ENCODE data around the gene SIAE.

DNA sequence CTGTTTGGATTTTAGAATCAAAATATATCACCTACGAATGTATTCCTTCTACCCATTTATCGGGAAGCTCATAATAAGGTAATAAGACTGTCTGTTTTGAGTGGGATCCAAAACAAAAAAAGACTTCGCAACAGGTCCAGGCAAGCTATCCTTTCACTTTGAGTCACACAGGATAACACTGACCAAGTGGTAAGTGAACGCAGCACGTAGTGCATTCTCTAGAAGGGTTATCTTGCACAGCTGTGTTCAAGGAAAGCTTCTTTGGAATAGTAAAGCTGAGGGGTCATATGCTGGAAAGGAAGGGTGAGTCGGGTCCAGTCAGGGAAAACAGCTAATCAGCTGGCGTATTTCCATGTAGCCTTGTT lies 43.9 kb upstream of the SIAE start:
- TF ChIP-seq EZH2 (IDR thresholded peaks at IDR 0.05; ENCODE audit: low read length, missing control alignments) (no peak), CTCF (conservative IDR thresholded peaks at IDR 0.05 in 1 of 2, IDR thresholded peaks at IDR 0.05 in 1 of 2; ENCODE audit: low read depth in 1 of 2, low read length in 2 of 2) (no peak)

Data from fibroblast of lung (primary cell).